ENCODE results near the gene MRPL28. TPM values are rescaled to one million over a fixed set of nuclear protein-coding genes. Genes with fewer than 3 reads are reported as not detected.
"Not testable (repeated sequence)": the region's sequence is repeated elsewhere in the genome, so short reads cannot be mapped to it uniquely, and the experiment has no call there.

MRPL28 gene
- total RNA-seq, 1 donor from 2014 or later: 80.4 TPM

GRCh38 chr16:340370-341091 is 29.8 kb downstream of the MRPL28 start:
- H3K36me3 Mint-ChIP-seq (ENCODE audit: low read depth): peaks cover 23% of the 10 kb centered on the region
- peaks cover 8% of the 10 kb centered on the region for H3K4me1 Mint-ChIP-seq
- H3K27ac Mint-ChIP-seq (ENCODE audit: unreplicated experiment): no peak overlapping the region
- H3K27me3 Mint-ChIP-seq (ENCODE audit: low read depth): no peaks in the 10 kb centered on the region
- H3K4me3 Mint-ChIP-seq: no peak overlapping the region
- DNase-seq (ENCODE audit: low read depth, low spot score): no peak
- peaks cover 2% of the 10 kb centered on the region for H3K9me3 Mint-ChIP-seq
- TF ChIP-seq, protein P1, sequence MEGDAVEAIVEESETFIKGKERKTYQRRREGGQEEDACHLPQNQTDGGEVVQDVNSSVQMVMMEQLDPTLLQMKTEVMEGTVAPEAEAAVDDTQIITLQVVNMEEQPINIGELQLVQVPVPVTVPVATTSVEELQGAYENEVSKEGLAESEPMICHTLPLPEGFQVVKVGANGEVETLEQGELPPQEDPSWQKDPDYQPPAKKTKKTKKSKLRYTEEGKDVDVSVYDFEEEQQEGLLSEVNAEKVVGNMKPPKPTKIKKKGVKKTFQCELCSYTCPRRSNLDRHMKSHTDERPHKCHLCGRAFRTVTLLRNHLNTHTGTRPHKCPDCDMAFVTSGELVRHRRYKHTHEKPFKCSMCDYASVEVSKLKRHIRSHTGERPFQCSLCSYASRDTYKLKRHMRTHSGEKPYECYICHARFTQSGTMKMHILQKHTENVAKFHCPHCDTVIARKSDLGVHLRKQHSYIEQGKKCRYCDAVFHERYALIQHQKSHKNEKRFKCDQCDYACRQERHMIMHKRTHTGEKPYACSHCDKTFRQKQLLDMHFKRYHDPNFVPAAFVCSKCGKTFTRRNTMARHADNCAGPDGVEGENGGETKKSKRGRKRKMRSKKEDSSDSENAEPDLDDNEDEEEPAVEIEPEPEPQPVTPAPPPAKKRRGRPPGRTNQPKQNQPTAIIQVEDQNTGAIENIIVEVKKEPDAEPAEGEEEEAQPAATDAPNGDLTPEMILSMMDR (conservative IDR thresholded peaks at IDR 0.05): no peak

DNA sequence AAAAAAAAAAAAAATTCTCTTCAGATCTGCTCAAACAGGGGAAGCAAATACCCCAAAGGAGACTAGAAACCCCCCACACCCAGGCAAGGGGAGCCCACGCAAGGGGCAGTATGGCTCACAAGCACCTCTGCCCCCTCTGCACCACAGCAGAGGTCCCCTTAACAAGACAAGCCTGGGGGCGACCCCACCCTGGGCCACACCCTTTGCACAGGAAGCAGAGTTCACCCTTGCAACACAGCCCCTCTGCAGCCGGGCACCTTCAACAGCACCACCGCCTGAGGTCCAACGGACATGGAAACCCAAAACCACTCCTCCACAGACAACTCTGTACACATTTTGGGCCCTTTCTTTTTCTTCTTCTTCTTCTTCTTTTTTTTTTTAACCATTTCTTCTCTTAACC is 30.7 kb downstream of the MRPL28 start:
- peaks cover 13% of the 10 kb centered on the region for H3K4me1 Mint-ChIP-seq
- peaks cover 19% of the 10 kb centered on the region for H3K36me3 Mint-ChIP-seq (ENCODE audit: low read depth)
- peaks cover 2% of the 10 kb centered on the region for H3K9me3 Mint-ChIP-seq
- H3K4me3 Mint-ChIP-seq: no peak overlapping the region
- TF ChIP-seq, protein P1 (conservative IDR thresholded peaks at IDR 0.05): no peak
- H3K27me3 Mint-ChIP-seq (ENCODE audit: low read depth): no peaks in the 10 kb centered on the region
- DNase-seq (ENCODE audit: low read depth, low spot score): no peak
- no peak overlapping the region for H3K27ac Mint-ChIP-seq (ENCODE audit: unreplicated experiment)

- peaks cover 17% of the 10 kb centered on the region for H3K36me3 Mint-ChIP-seq (ENCODE audit: low read depth)
- peaks cover 13% of the 10 kb centered on the region for H3K4me1 Mint-ChIP-seq
- no peak for DNase-seq (ENCODE audit: low read depth, low spot score)
- TF ChIP-seq, protein P1 (conservative IDR thresholded peaks at IDR 0.05): no peak
- H3K4me3 Mint-ChIP-seq: no peak overlapping the region
- peaks cover 2% of the 10 kb centered on the region for H3K9me3 Mint-ChIP-seq
- no peak overlapping the region for H3K27ac Mint-ChIP-seq (ENCODE audit: unreplicated experiment)
- no peaks in the 10 kb centered on the region for H3K27me3 Mint-ChIP-seq (ENCODE audit: low read depth)
These were observed 32.3 kb downstream of the MRPL28 start for GRCh38 chr16:337975-338575.

- H3K27me3 Mint-ChIP-seq (ENCODE audit: low read depth): no peaks in the 10 kb centered on the region
- no peak for DNase-seq (ENCODE audit: low read depth, low spot score)
- H3K4me3 Mint-ChIP-seq: no peak overlapping the region
- no peak overlapping the region for H3K27ac Mint-ChIP-seq (ENCODE audit: unreplicated experiment)
- H3K36me3 Mint-ChIP-seq (ENCODE audit: low read depth): peaks cover 12% of the 10 kb centered on the region
- peaks cover 2% of the 10 kb centered on the region for H3K9me3 Mint-ChIP-seq
- TF ChIP-seq, protein P1 (conservative IDR thresholded peaks at IDR 0.05): no peak
- peaks cover 17% of the 10 kb centered on the region for H3K4me1 Mint-ChIP-seq
These were observed 32.9 kb downstream of the MRPL28 start for GRCh38 chr16:337437-337836.

GRCh38 chr16:336269-336668 is 34.1 kb downstream of the MRPL28 start:
- H3K36me3 Mint-ChIP-seq (ENCODE audit: low read depth): peaks cover 3% of the 10 kb centered on the region
- no peak overlapping the region for H3K4me3 Mint-ChIP-seq
- no peak for DNase-seq (ENCODE audit: low read depth, low spot score)
- no peaks in the 10 kb centered on the region for H3K27me3 Mint-ChIP-seq (ENCODE audit: low read depth)
- no peaks in the 10 kb centered on the region for H3K9me3 Mint-ChIP-seq
- TF ChIP-seq, protein P1 (conservative IDR thresholded peaks at IDR 0.05): no peak
- H3K4me1 Mint-ChIP-seq: peaks cover 19% of the 10 kb centered on the region
- H3K27ac Mint-ChIP-seq (ENCODE audit: unreplicated experiment): peak overlapping the region; percentile 27

DNA sequence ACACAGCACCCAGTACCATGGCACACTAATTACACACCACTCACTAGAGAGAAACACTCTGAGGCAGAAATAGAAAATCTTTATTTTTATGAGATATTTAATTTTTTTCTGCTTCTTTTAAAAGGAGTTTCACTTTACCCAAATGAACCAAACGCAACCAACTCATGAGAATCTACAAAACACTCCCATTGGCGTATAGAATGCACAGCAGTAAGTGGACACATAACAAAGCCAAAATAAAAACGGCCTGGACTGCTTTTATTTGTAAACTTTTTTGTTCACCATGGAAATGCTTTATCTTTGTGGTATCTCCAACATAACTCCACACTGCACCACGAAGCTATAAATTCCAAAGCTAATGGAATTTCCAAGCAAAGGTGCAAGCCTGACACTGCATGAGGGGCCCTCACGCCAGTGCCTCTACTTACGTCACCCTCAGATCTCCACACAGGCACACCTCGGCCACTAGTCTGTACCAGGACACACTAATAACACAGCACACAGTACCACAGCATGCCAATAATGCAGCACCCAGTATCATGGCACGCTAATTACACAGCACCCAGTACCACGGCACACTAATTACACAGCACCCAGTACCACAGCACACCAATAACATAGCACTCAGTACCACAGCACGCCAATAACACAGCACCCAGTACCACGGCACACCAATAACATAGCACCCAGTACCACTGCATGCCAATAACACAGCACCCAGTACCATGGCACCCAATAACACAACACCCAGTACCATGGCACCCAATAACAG is 35.3 kb downstream of the MRPL28 start:
- not testable (repeated sequence) for H3K4me3 Mint-ChIP-seq; H3K9me3 Mint-ChIP-seq; H3K27ac Mint-ChIP-seq (ENCODE audit: unreplicated experiment); H3K36me3 Mint-ChIP-seq (ENCODE audit: low read depth); H3K27me3 Mint-ChIP-seq (ENCODE audit: low read depth); DNase-seq (ENCODE audit: low read depth, low spot score)
- H3K4me1 Mint-ChIP-seq: peaks cover 31% of the 10 kb centered on the region

DNA sequence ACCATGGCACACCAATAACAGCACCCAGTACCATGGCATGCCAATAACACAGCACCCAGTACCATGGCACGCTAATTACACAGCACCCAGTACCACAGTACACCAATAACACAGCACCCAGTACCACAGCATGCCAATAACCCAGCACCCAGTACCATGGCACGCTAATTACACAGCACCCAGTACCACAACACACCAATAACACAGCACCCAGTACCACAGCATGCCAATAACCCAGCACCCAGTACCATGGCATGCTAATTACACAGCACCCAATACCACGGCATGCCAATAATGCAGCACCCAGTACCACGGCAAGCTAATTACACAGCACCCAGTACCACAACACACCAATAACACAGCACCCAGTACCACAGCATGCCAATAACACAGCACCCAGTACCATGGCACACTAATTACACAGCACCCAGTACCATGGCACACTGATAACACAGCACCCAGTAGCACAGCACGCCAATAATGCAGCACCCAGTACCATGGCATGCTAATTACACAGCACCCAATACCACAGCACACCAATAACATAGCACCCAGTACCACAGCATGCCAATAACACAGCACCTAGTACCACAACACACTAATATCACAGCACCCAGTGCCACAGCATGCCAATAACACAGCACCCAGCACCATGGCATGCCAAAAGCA is 36.0 kb downstream of the MRPL28 start:
- not testable (repeated sequence) for DNase-seq (ENCODE audit: low read depth, low spot score); H3K4me3 Mint-ChIP-seq
- H3K4me1 Mint-ChIP-seq: peaks cover 31% of the 10 kb centered on the region

More for the DNA sequence above, 36.0 kb downstream of the MRPL28 start:
- H3K27ac Mint-ChIP-seq (ENCODE audit: unreplicated experiment); H3K9me3 Mint-ChIP-seq; H3K27me3 Mint-ChIP-seq (ENCODE audit: low read depth); H3K36me3 Mint-ChIP-seq (ENCODE audit: low read depth): not testable (repeated sequence)

All from neural crest cell (in vitro differentiated cells).